IMR-90 (cell line): ENCODE results near the gene NPM1. TPM values are rescaled to one million over a fixed set of nuclear protein-coding genes. Genes with fewer than 3 reads are reported as not detected.

Source experiments
- ATAC-seq: fragments of 200-7000 bp; cut with Tn5 transposase; 2 replicates; pipeline ENCODE4 v1.9.1; 2020; ENCODE audit warnings: low read depth, mild to moderate bottlenecking, moderate library complexity
- BruUV-seq: library from RNA; stranded (reverse); fragments of 400-500 nt; replicated peaks from 2 replicates; lab custom pipeline; 2021; lab: Mats Ljungman, UMichigan
- CTCF ChIA-PET: fragments of 300-600 bp; formaldehyde crosslinking; extraction: SDS; loops from one replicate; lab custom pipeline; 2021; ENCODE audit warnings: antibody characterized with exemption; lab: Yijun Ruan, JAX
- POLR2A ChIA-PET: fragments of 300-600 bp; sonication (Branson Sonifier 250); formaldehyde crosslinking; loops from one replicate; lab custom pipeline; 2022; ENCODE audit warnings: antibody characterized with exemption; ENCODE audit not compliant: unreplicated experiment; lab: Charles Lee
- DNase-seq: peaks from one replicate; pipeline ENCODE4 v3.0.0; 2013
- H2AFZ ChIP-seq: replicated peaks from 2 replicates; pipeline ENCODE3; 2013; ENCODE audit warnings: low read length, mild to moderate bottlenecking; ENCODE audit not compliant: poor library complexity
- H2AK5ac ChIP-seq: 2 replicates; pipeline ENCODE4 v1.6.1; 2013; ENCODE audit warnings: low read depth, low read length, inconsistent platforms
- H2AK9ac ChIP-seq: replicated peaks from 2 replicates; pipeline ENCODE3; 2013; ENCODE audit warnings: mild to moderate bottlenecking, low read depth, low read length, moderate library complexity; ENCODE audit not compliant: poor library complexity
- H2BK120ac ChIP-seq: 2 replicates; pipeline ENCODE4 v1.6.1; 2013; ENCODE audit warnings: low read depth, low read length, inconsistent platforms
- H2BK15ac ChIP-seq: 3 replicates; pipeline ENCODE4 v1.6.1; 2013; ENCODE audit warnings: low read depth, low read length, inconsistent platforms
- H2BK20ac ChIP-seq: 2 replicates; pipeline ENCODE4 v1.6.1; 2013; ENCODE audit warnings: low read depth, mild to moderate bottlenecking, inconsistent platforms, low read length, moderate library complexity
- H2BK5ac ChIP-seq: 2 replicates; pipeline ENCODE4 v1.6.1; 2013; ENCODE audit warnings: mild to moderate bottlenecking, low read depth, low read length, inconsistent platforms; ENCODE audit not compliant: poor library complexity, severe bottlenecking
- H3K14ac ChIP-seq: replicated peaks from 2 replicates; pipeline ENCODE4 v1.6.1; 2013; ENCODE audit warnings: low read depth, low read length, inconsistent platforms
- H3K18ac ChIP-seq: 2 replicates; pipeline ENCODE4 v1.6.1; 2013; ENCODE audit warnings: low read depth, low read length, control low read depth
- H3K23ac ChIP-seq: 2 replicates; pipeline ENCODE4 v1.6.1; 2013; ENCODE audit warnings: low read depth, low read length, inconsistent platforms
- H3K27ac ChIP-seq: 2 replicates; pipeline ENCODE4 v1.5.1; 2013; ENCODE audit warnings: mild to moderate bottlenecking, control low read depth, low read length; ENCODE audit not compliant: insufficient read depth
- H3K27me3 ChIP-seq: 2 replicates; pipeline ENCODE4 v1.6.1; 2013; ENCODE audit warnings: low read length; ENCODE audit not compliant: control insufficient read depth, insufficient read depth
- H3K36me3 ChIP-seq: 2 replicates; pipeline ENCODE4 v1.6.1; 2013; ENCODE audit warnings: low read length, mixed read lengths; ENCODE audit not compliant: control insufficient read depth, insufficient read depth
- H3K4ac ChIP-seq: 2 replicates; pipeline ENCODE4 v1.6.1; 2013; ENCODE audit warnings: low read depth, low read length, inconsistent platforms
- H3K4me1 ChIP-seq: 2 replicates; pipeline ENCODE4 v1.6.1; 2013; ENCODE audit warnings: low read length, mixed read lengths; ENCODE audit not compliant: control insufficient read depth, insufficient read depth
- H3K4me2 ChIP-seq: 2 replicates; pipeline ENCODE4 v1.6.1; 2013; ENCODE audit warnings: low read depth, mild to moderate bottlenecking, control low read depth, low read length, moderate library complexity
- H3K4me3 ChIP-seq: 2 replicates; pipeline ENCODE4 v1.5.1; 2013; ENCODE audit warnings: low read depth, mild to moderate bottlenecking, control low read depth, low read length, moderate library complexity; ENCODE audit not compliant: insufficient read depth
- H3K56ac ChIP-seq: 2 replicates; pipeline ENCODE4 v1.6.1; 2013; ENCODE audit warnings: low read length, inconsistent platforms; ENCODE audit not compliant: insufficient read depth; ENCODE audit errors: extremely low read depth
- H3K79me1 ChIP-seq, 2 experiments: 2 replicates each; pipeline ENCODE4 v1.6.1; 2013; ENCODE audit warnings: low read length in 2 of 2, inconsistent platforms in 1 of 2, low read depth in 1 of 2
- H3K9ac ChIP-seq: 2 replicates; pipeline ENCODE4 v1.6.1; 2013; ENCODE audit warnings: low read depth, low read length, control low read depth
- H3K9me1 ChIP-seq: 2 replicates; pipeline ENCODE4 v1.6.1; 2013; ENCODE audit warnings: low read length, inconsistent platforms; ENCODE audit not compliant: insufficient read depth
- H3K9me3 ChIP-seq: 2 replicates; pipeline ENCODE4 v1.6.1; 2013; ENCODE audit warnings: low read length; ENCODE audit not compliant: control insufficient read depth, insufficient read depth
- H4K20me1 ChIP-seq: 2 replicates; pipeline ENCODE4 v1.6.1; 2013; ENCODE audit warnings: low read length, inconsistent platforms; ENCODE audit not compliant: insufficient read depth
- H4K5ac ChIP-seq: 2 replicates; pipeline ENCODE4 v1.6.1; 2013; ENCODE audit warnings: mild to moderate bottlenecking, low read depth, low read length, control low read depth
- H4K8ac ChIP-seq, 2 experiments: 2 replicates each; pipeline ENCODE4 v1.6.1; 2013; ENCODE audit warnings: low read depth in 2 of 2, low read length in 2 of 2, control low read depth in 1 of 2, inconsistent platforms in 1 of 2
- H4K91ac ChIP-seq: 2 replicates; pipeline ENCODE4 v1.6.1; 2013; ENCODE audit warnings: low read depth, low read length, inconsistent platforms; ENCODE audit not compliant: insufficient read depth
- BHLHE40 ChIP-seq: fragments of 150-350 bp; IDR thresholded peaks from 2 replicates; pipeline ENCODE4 v1.6.1; 2016; ENCODE audit warnings: mild to moderate bottlenecking, low read depth, low read length
- CEBPB ChIP-seq: IDR thresholded peaks from 2 replicates; pipeline ENCODE4 v1.6.1; 2012; ENCODE audit warnings: low read depth, low read length, improper control_type of control experiment
- CHD1 ChIP-seq: IDR thresholded peaks from 2 replicates; pipeline ENCODE4 v1.6.1; 2012; ENCODE audit warnings: low read depth, low read length, improper control_type of control experiment
- CTCF ChIP-seq: conservative IDR thresholded peaks from 2 replicates; pipeline ENCODE4 v1.5.1; 2012; ENCODE audit warnings: mild to moderate bottlenecking, low read depth, low read length, improper control_type of control experiment
- ELK1 ChIP-seq: fragments of 150-350 bp; IDR thresholded peaks from 2 replicates; pipeline ENCODE4 v1.6.1; 2016; ENCODE audit warnings: low read depth, mild to moderate bottlenecking, low read length, moderate library complexity, borderline replicate concordance
- MAFK ChIP-seq: IDR thresholded peaks from 2 replicates; pipeline ENCODE4 v1.6.1; 2012; ENCODE audit warnings: low read depth, low read length, improper control_type of control experiment
- MAZ ChIP-seq: IDR thresholded peaks from 2 replicates; pipeline ENCODE4 v1.6.1; 2012; ENCODE audit warnings: low read depth, mild to moderate bottlenecking, low read length, improper control_type of control experiment, moderate library complexity, borderline replicate concordance
- MXI1 ChIP-seq: IDR thresholded peaks from 2 replicates; pipeline ENCODE4 v1.6.1; 2012; ENCODE audit warnings: low read depth, mild to moderate bottlenecking, low read length, moderate library complexity, borderline replicate concordance
- POLR2A ChIP-seq: IDR thresholded peaks from 2 replicates; pipeline ENCODE4 v1.6.1; 2012; ENCODE audit warnings: mild to moderate bottlenecking, low read depth, low read length
- RAD21 ChIP-seq: IDR thresholded peaks from 2 replicates; pipeline ENCODE4 v1.6.1; 2012; ENCODE audit warnings: low read length, improper control_type of control experiment
- RCOR1 ChIP-seq: IDR thresholded peaks from 2 replicates; pipeline ENCODE4 v1.6.1; 2012; ENCODE audit warnings: mild to moderate bottlenecking, low read length, improper control_type of control experiment; ENCODE audit not compliant: insufficient replicate concordance
- RFX5 ChIP-seq: IDR thresholded peaks from 2 replicates; pipeline ENCODE4 v1.8.0; 2012; ENCODE audit warnings: low read depth, mild to moderate bottlenecking, low read length, moderate library complexity
- SMC3 ChIP-seq: fragments of 150-350 bp; IDR thresholded peaks from 2 replicates; pipeline ENCODE4 v1.6.1; 2016; ENCODE audit warnings: low read depth, mild to moderate bottlenecking, antibody characterized with exemption, low read length, moderate library complexity
- USF2 ChIP-seq: fragments of 150-350 bp; IDR thresholded peaks from 2 replicates; pipeline ENCODE4 v1.6.1; 2017; ENCODE audit warnings: mild to moderate bottlenecking, antibody characterized with exemption, low read length, low read depth
- WGBS, 2 experiments: methylation state at CpG; one replicate each; pipeline versions ENCODE4 v1.1.5 to v1.1.7; 2013; ENCODE audit warnings: missing lambda C conversion rate in 2 of 2; ENCODE audit not compliant: insufficient read length in 1 of 2; ENCODE audit errors: extremely low coverage in 2 of 2; 5-methylcytosine and 5-hydroxymethylcytosine counted together
- dilution Hi-C: fragments of 300-500 bp; cut with HindIII; formaldehyde crosslinking; loops from one replicate; pipeline ENCODE4 v1.14.3; 2018; ENCODE audit warnings: low sequenced_read_pairs; ENCODE audit not compliant: unreplicated experiment
- in situ Hi-C: fragments of 300-500 bp; cut with MboI; formaldehyde crosslinking; loops from 3 replicates; pipeline ENCODE4 v1.14.3; 2019; ENCODE audit warnings: low sequenced_read_pairs, inconsistent platforms, mixed read lengths
- intact Hi-C: fragments of 100-400 bp; cut with micrococcal nuclease; formaldehyde crosslinking; loops from 2 replicates; pipeline ENCODE4 v1.10.0; 2022
- polyA plus RNA-seq, 3 experiments: library from polyadenylated mRNA; depleted of rRNA; stranded (reverse); fragments of >200 nt; gene quantifications; 2 replicates each; pipeline ENCODE4 v1.2.3, GENCODE V29; 2012; ENCODE audit warnings: low replicate concordance in 1 of 3
- total RNA-seq: library from RNA; depleted of rRNA; stranded (reverse); fragments of >200 nt; gene quantifications from 2 replicates; pipeline ENCODE4 v1.2.3, GENCODE V29; 2012

Gene NPM1
- total and polyA plus RNA-seq, 2 of the 4 experiments (the other 2 are of a cell fraction): 856 to 929 TPM

GRCh38 chr5:171416160-171417049 lies 28.8 kb downstream of the NPM1 start:
- Histone ChIP-seq H3K4me3 (no peak overlapping the region), H3K4ac (no peak overlapping the region), H3K4me2 (no peak overlapping the region), H3K27ac (no peak overlapping the region), H2AK5ac (no peak overlapping the region), H3K79me1 (peaks cover 11 to 29% of the 10 kb centered on the region in 2 experiments; a peak in 3 of 4 replicates), H4K5ac (no peak overlapping the region), H2BK5ac (no peak overlapping the region), H3K9me1 (no peaks in the 10 kb centered on the region; the same call in 1 of the 2 replicates), H3K23ac (no peak overlapping the region), H3K36me3 (peaks cover 18% of the 10 kb centered on the region), H4K8ac (no peak overlapping the region), H4K91ac (no peak overlapping the region), H3K9me3 (no peaks in the 10 kb centered on the region), H3K18ac (no peak overlapping the region), H3K56ac (no peak overlapping the region), H2BK120ac (no peak overlapping the region), H3K27me3 (no peaks in the 10 kb centered on the region; the same call in 1 of the 2 replicates), H2AFZ (no peak overlapping the region), H3K14ac (no peak overlapping the region), H2BK20ac (no peak overlapping the region), H4K20me1 (peaks cover 69% of the 10 kb centered on the region), H2BK15ac (no peak overlapping the region), H2AK9ac (no peak overlapping the region), H3K4me1 (peaks cover 2% of the 10 kb centered on the region; the same call in 1 of the 2 replicates), H3K9ac (no peak overlapping the region)
- dilution Hi-C loops: no loop called here
- intact Hi-C loops: loop anchor here (5.0 to 10.0 kb wide), 2 partner anchors 178 to 771 kb away; partner anchors contain the start of gene STK10
- in situ Hi-C loops: loop anchor here (5.0 to 25.0 kb wide), 4 partner anchors 491 to 871 kb away; partner anchors contain the start of genes EFCAB9, STK10 and UBTD2
- DNase-seq (no peak), ATAC-seq (no peak)
- no TSS peak for BruUV-seq
- TF ChIP-seq RFX5: no peak
- no peak for TF ChIP-seq MAFK
- TF ChIP-seq RCOR1: no peak
- no peak for TF ChIP-seq MXI1
- TF ChIP-seq RAD21: no peak
- TF ChIP-seq CEBPB: no peak
- no peak for TF ChIP-seq CHD1
- no peak for TF ChIP-seq CTCF
- TF ChIP-seq BHLHE40: no peak
- no peak for TF ChIP-seq SMC3
- no peak for TF ChIP-seq ELK1
- TF ChIP-seq MAZ: no peak
- TF ChIP-seq POLR2A: no peak
- TF ChIP-seq USF2: no peak
- POLR2A ChIA-PET: no interaction called here
- 100% methylated on average over 2 of the region's 11 CpGs; no CpG with 5 or more reads in 1 of the 2 experiments for WGBS, 2 experiments
- CTCF ChIA-PET: no interaction called here
